H9 (cell line): ENCODE results near the gene OSBPL10. TPM values are rescaled to one million over a fixed set of nuclear protein-coding genes. Genes with fewer than 3 reads are reported as not detected.

Source experiments
- DNase-seq: peaks from one replicate; pipeline ENCODE4 v3.0.0-alpha.2; 2017
- H2AFZ ChIP-seq: one replicate; pipeline ENCODE4 v1.6.1; 2013; ENCODE audit warnings: mild to moderate bottlenecking, low read length, control low read depth, moderate library complexity
- H2AK5ac ChIP-seq: 2 replicates; pipeline ENCODE4 v1.6.1; 2013; ENCODE audit warnings: low read length, control low read depth, mixed read lengths; ENCODE audit not compliant: insufficient read length
- H2BK120ac ChIP-seq: one replicate; pipeline ENCODE4 v1.6.1; 2013; ENCODE audit warnings: low read depth, mild to moderate bottlenecking, low read length, control low read depth, inconsistent platforms; ENCODE audit not compliant: poor library complexity, severe bottlenecking
- H2BK12ac ChIP-seq: 2 replicates; pipeline ENCODE4 v1.6.1; 2013; ENCODE audit warnings: low read length, control low read depth, mixed read lengths, low read depth; ENCODE audit not compliant: insufficient read length
- H2BK15ac ChIP-seq: 2 replicates; pipeline ENCODE4 v1.6.1; 2013; ENCODE audit warnings: low read depth, low read length, control low read depth
- H2BK20ac ChIP-seq: one replicate; pipeline ENCODE4 v1.6.1; 2013; ENCODE audit warnings: low read depth, mild to moderate bottlenecking, low read length, control low read depth, inconsistent platforms; ENCODE audit not compliant: poor library complexity, severe bottlenecking
- H2BK5ac ChIP-seq: 2 replicates; pipeline ENCODE4 v1.6.1; 2013; ENCODE audit warnings: low read length, control low read depth, mixed read lengths; ENCODE audit not compliant: insufficient read length
- H3K14ac ChIP-seq: 2 replicates; pipeline ENCODE4 v1.6.1; 2013; ENCODE audit warnings: low read length, control low read depth; ENCODE audit not compliant: insufficient read depth
- H3K18ac ChIP-seq: 2 replicates; pipeline ENCODE4 v1.6.1; 2013; ENCODE audit warnings: low read depth, mild to moderate bottlenecking, mixed read lengths, low read length, control low read depth; ENCODE audit not compliant: insufficient read length
- H3K23ac ChIP-seq: 2 replicates; pipeline ENCODE4 v1.6.1; 2013; ENCODE audit warnings: low read length, control low read depth, mixed read lengths, low read depth; ENCODE audit not compliant: insufficient read length
- H3K23me2 ChIP-seq: 2 replicates; pipeline ENCODE4 v1.6.1; 2013; ENCODE audit warnings: low read depth, mild to moderate bottlenecking, mixed read lengths, low read length, control low read depth; ENCODE audit not compliant: insufficient read length, poor library complexity, severe bottlenecking
- H3K27ac ChIP-seq: 2 replicates; pipeline ENCODE4 v1.5.1; 2013; ENCODE audit warnings: low read length, control low read depth, mixed read lengths, low read depth; ENCODE audit not compliant: insufficient read length
- H3K27me3 ChIP-seq: 2 replicates; pipeline ENCODE4 v1.6.1; 2013; ENCODE audit warnings: low read length, control low read depth, inconsistent platforms; ENCODE audit not compliant: insufficient read depth
- H3K4ac ChIP-seq: 2 replicates; pipeline ENCODE4 v1.6.1; 2013; ENCODE audit warnings: low read depth, mild to moderate bottlenecking, control low read depth, inconsistent platforms, low read length, moderate library complexity
- H3K4me1 ChIP-seq: 2 replicates; pipeline ENCODE4 v1.6.1; 2013; ENCODE audit warnings: low read length, control low read depth, inconsistent platforms; ENCODE audit not compliant: insufficient read depth
- H3K4me2 ChIP-seq: 2 replicates; pipeline ENCODE4 v1.6.1; 2013; ENCODE audit warnings: low read length, control low read depth, mixed read lengths; ENCODE audit not compliant: insufficient read length, insufficient read depth
- H3K56ac ChIP-seq: 2 replicates; pipeline ENCODE4 v1.6.1; 2013; ENCODE audit warnings: low read depth, mild to moderate bottlenecking, mixed read lengths, low read length, control low read depth; ENCODE audit not compliant: insufficient read length
- H3K79me1 ChIP-seq: 2 replicates; pipeline ENCODE4 v1.6.1; 2013; ENCODE audit warnings: low read depth, mild to moderate bottlenecking, moderate library complexity, low read length, control low read depth, inconsistent platforms; ENCODE audit not compliant: insufficient read depth, poor library complexity, severe bottlenecking
- H3K79me2 ChIP-seq: 2 replicates; pipeline ENCODE4 v1.6.1; 2013; ENCODE audit warnings: low read length, control low read depth, inconsistent platforms; ENCODE audit not compliant: insufficient read depth
- H3K9ac ChIP-seq: 2 replicates; pipeline ENCODE4 v1.6.1; 2013; ENCODE audit warnings: low read length, control low read depth, mixed read lengths; ENCODE audit not compliant: insufficient read length; ENCODE audit errors: extremely low read depth
- H3K9me3 ChIP-seq: one replicate; pipeline ENCODE4 v1.6.1; 2013; ENCODE audit warnings: low read depth, low read length, inconsistent platforms; ENCODE audit not compliant: control insufficient read depth
- H3T11ph ChIP-seq: one replicate; pipeline ENCODE4 v1.6.1; 2013; ENCODE audit warnings: mild to moderate bottlenecking, low read length, control low read depth, inconsistent platforms
- H4K20me1 ChIP-seq: one replicate; pipeline ENCODE4 v1.6.1; 2013; ENCODE audit not compliant: control insufficient read depth, insufficient read length, insufficient read depth
- H4K5ac ChIP-seq: 2 replicates; pipeline ENCODE4 v1.6.1; 2013; ENCODE audit warnings: low read depth, mild to moderate bottlenecking, mixed read lengths, low read length, control low read depth; ENCODE audit not compliant: insufficient read length
- H4K8ac ChIP-seq: replicated peaks from 2 replicates; pipeline ENCODE4 v1.6.1; 2013; ENCODE audit warnings: low read length, control low read depth, mixed read lengths, low read depth; ENCODE audit not compliant: insufficient read length
- H4K91ac ChIP-seq: 2 replicates; pipeline ENCODE4 v1.6.1; 2013; ENCODE audit warnings: low read depth, mild to moderate bottlenecking, moderate library complexity, mixed read lengths, low read length, control low read depth; ENCODE audit not compliant: insufficient read length
- H3K27ac Mint-ChIP-seq, 3 experiments: 2 replicates in 2 of 3; 3 replicates in 1 of 3; pipeline ENCODE4 v1.8.0; 2020 to 2021; ENCODE audit warnings: mixed read lengths in 3 of 3, mild to moderate bottlenecking in 1 of 3, moderate library complexity in 1 of 3
- H3K27me3 Mint-ChIP-seq: 2 replicates; pipeline ENCODE4 v1.8.0; 2021; ENCODE audit warnings: low read depth, mild to moderate bottlenecking, moderate library complexity, mixed read lengths
- H3K36me3 Mint-ChIP-seq, 3 experiments: 2 replicates in 2 of 3; 3 replicates in 1 of 3; pipeline ENCODE4 v1.8.0; 2020 to 2021; ENCODE audit warnings: low read depth in 3 of 3, mixed read lengths in 3 of 3; ENCODE audit not compliant: insufficient read depth in 1 of 3
- H3K4me1 Mint-ChIP-seq, 2 experiments: 2 replicates each; pipeline ENCODE4 v1.8.0; 2020; ENCODE audit warnings: mixed read lengths in 2 of 2
- H3K4me3 Mint-ChIP-seq, 2 experiments: 2 replicates in 1 of 2; 3 replicates in 1 of 2; pipeline ENCODE4 v1.8.0; 2020 to 2021; ENCODE audit warnings: mild to moderate bottlenecking in 2 of 2, mixed read lengths in 2 of 2, moderate library complexity in 1 of 2
- H3K9me3 Mint-ChIP-seq, 2 experiments: 2 replicates in 1 of 2; 3 replicates in 1 of 2; pipeline ENCODE4 v1.8.0; 2020; ENCODE audit warnings: mild to moderate bottlenecking in 2 of 2, mixed read lengths in 2 of 2, moderate library complexity in 1 of 2
- WGBS: extraction: QIAGEN DNeasy Blood & Tissue Kit; methylation state at CpG from one replicate; pipeline ENCODE4 v1.1.7; 2013; ENCODE audit warnings: missing lambda C conversion rate, low lambda C conversion rate, mixed read lengths; ENCODE audit not compliant: insufficient read length; ENCODE audit errors: extremely low coverage; 5-methylcytosine and 5-hydroxymethylcytosine counted together
- total RNA-seq: library from RNA; stranded (reverse); gene quantifications from 2 replicates; pipeline ENCODE4 v1.2.1, GENCODE V29; 2021
- TF ChIP-seq, protein P1 (sequence below): fragments of 200-600 bp; sonication (generic); conservative IDR thresholded peaks from 3 replicates; pipeline ENCODE4 v1.8.0; 2021; ENCODE audit warnings: antibody characterized with exemption, mild to moderate bottlenecking

OSBPL10 gene
- total RNA-seq, 1 experiment from 2014 or later: 42.7 TPM

- no peak for DNase-seq
- Histone ChIP-seq H2AFZ (no peak overlapping the region), H3K14ac (no peak overlapping the region), H3K23ac (no peak overlapping the region), H3K18ac (no peak overlapping the region), H4K20me1 (no peaks in the 10 kb centered on the region), H2BK5ac (no peak overlapping the region), H3K23me2 (no peaks in the 10 kb centered on the region), H3K4me1 (no peaks in the 10 kb centered on the region), H4K8ac (no peak overlapping the region), H3K9me3 (peaks cover 24% of the 10 kb centered on the region), H2BK120ac (no peak overlapping the region), H3K4me2 (no peak overlapping the region), H2AK5ac (no peak overlapping the region), H2BK20ac (no peak overlapping the region), H3K4ac (no peak overlapping the region), H2BK15ac (no peak overlapping the region), H3K79me2 (no peaks in the 10 kb centered on the region), H3K79me1 (no peaks in the 10 kb centered on the region), H3K56ac (no peak overlapping the region), H3K27ac (no peak overlapping the region), H2BK12ac (no peak overlapping the region), H3K27me3 (no peaks in the 10 kb centered on the region), H3T11ph (no peak overlapping the region), H3K9ac (no peak overlapping the region), H4K91ac (no peak overlapping the region), H4K5ac (no peak overlapping the region)
- Mint-ChIP-seq H3K9me3 (peaks cover 9% of the 10 kb centered on the region in 2 experiments; a peak in 4 of 5 replicates), H3K36me3 (peaks cover 6 to 8% (median 7%) of the 10 kb centered on the region in 3 experiments), H3K4me1 (peaks cover 0 to 4% of the 10 kb centered on the region in 2 experiments; a peak in 1 of 4 replicates), H3K27me3 (no peaks in the 10 kb centered on the region), H3K4me3 (no peak overlapping the region), H3K27ac (no peak overlapping the region)
- TF ChIP-seq, protein P1, sequence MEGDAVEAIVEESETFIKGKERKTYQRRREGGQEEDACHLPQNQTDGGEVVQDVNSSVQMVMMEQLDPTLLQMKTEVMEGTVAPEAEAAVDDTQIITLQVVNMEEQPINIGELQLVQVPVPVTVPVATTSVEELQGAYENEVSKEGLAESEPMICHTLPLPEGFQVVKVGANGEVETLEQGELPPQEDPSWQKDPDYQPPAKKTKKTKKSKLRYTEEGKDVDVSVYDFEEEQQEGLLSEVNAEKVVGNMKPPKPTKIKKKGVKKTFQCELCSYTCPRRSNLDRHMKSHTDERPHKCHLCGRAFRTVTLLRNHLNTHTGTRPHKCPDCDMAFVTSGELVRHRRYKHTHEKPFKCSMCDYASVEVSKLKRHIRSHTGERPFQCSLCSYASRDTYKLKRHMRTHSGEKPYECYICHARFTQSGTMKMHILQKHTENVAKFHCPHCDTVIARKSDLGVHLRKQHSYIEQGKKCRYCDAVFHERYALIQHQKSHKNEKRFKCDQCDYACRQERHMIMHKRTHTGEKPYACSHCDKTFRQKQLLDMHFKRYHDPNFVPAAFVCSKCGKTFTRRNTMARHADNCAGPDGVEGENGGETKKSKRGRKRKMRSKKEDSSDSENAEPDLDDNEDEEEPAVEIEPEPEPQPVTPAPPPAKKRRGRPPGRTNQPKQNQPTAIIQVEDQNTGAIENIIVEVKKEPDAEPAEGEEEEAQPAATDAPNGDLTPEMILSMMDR: no peak
- WGBS: no CpG with 5 or more reads among the region's 1 CpG
Observed at GRCh38 chr3:31988271-31988670, 7.2 kb upstream of the OSBPL10 start.
